Measurements from ENCODE around the gene WBP4. TPM values are rescaled to one million over a fixed set of nuclear protein-coding genes. Genes with fewer than 3 reads are reported as not detected.

The WBP4 gene
- total RNA-seq, 4 donors from 2014 or later = 3.4 to 10.3 (median 8.3) TPM

- no peaks in the 10 kb centered on the region for H3K36me3 ChIP-seq
- H3K4me3 ChIP-seq = peak overlapping the region; percentile 62 to 91 (median 86)
- no peak for TF ChIP-seq POLR2AphosphoS5 (IDR thresholded peaks at IDR 0.05)
- TF ChIP-seq POLR2A (IDR thresholded peaks at IDR 0.05) = no peak
- no peak for TF ChIP-seq EP300 (IDR thresholded peaks at IDR 0.05; ENCODE audit: low read depth)
- no peak for TF ChIP-seq CTCF (IDR thresholded peaks at IDR 0.05)
- peak; percentile 81 for DNase-seq
- in situ Hi-C loops (cut with MboI; ENCODE audit: low pct_ligation_motif_present in 1 of 4, low pct_unique_long_range_greater_than_20kb in 1 of 4, low sequenced_read_pairs in 3 of 4) = loop anchor here in 1 of 4 donors (25.0 kb wide), 1 partner anchor 273 kb away; the partner anchor contains the start of gene SLC25A15
- no peaks in the 10 kb centered on the region for H3K9me3 ChIP-seq
- 3% methylated on average over 19 of the region's 35 CpGs; no CpG with 5 or more reads in 1 of the 2 donors for WGBS, 2 donors (ENCODE audit: low coverage in 1 of 2)
- intact Hi-C loops (cut with DNase I; ENCODE audit: low total_unique reads) = no loop called here
- H3K27ac ChIP-seq = peak overlapping the region; percentile 96 to 100 (median 99)
- peaks cover 50 to 72% (median 66%) of the 10 kb centered on the region in 4 donors for H3K4me1 ChIP-seq
- no peaks in the 10 kb centered on the region for H3K27me3 ChIP-seq
Observed at GRCh38 chr13:41060724-41061074, 610 bp upstream of the WBP4 start.

GRCh38 chr13:41061914-41062837 lies 867 bp downstream of the WBP4 start:
- Histone ChIP-seq H3K4me1 (peaks cover 39 to 65% (median 56%) of the 10 kb centered on the region in 4 donors), H3K27ac (peak overlapping the region; percentile 96 to 100 (median 99)), H3K4me3 (peak overlapping the region; percentile 62 to 91 (median 86)), H3K9me3 (no peaks in the 10 kb centered on the region), H3K27me3 (no peaks in the 10 kb centered on the region), H3K36me3 (peaks cover 0 to 12% (median under 1%) of the 10 kb centered on the region in 4 donors)
- DNase-seq = no peak
- in situ Hi-C loops (cut with MboI; ENCODE audit: low pct_ligation_motif_present in 1 of 4, low pct_unique_long_range_greater_than_20kb in 1 of 4, low sequenced_read_pairs in 3 of 4) (loop anchor here in 1 of 4 donors (25.0 kb wide), 1 partner anchor 275 kb away; the partner anchor contains the start of gene SLC25A15), intact Hi-C loops (cut with DNase I; ENCODE audit: low total_unique reads) (no loop called here)
- 2 to 3% methylated on average over 20 to 24 of the region's 24 CpGs for WGBS, 2 donors (ENCODE audit: low coverage in 1 of 2)
- peak; percentile 7 for TF ChIP-seq EP300 (IDR thresholded peaks at IDR 0.05; ENCODE audit: low read depth)
- TF ChIP-seq POLR2A (IDR thresholded peaks at IDR 0.05) = no peak

- in situ Hi-C loops (cut with MboI; ENCODE audit: low pct_ligation_motif_present in 1 of 4, low pct_unique_long_range_greater_than_20kb in 1 of 4, low sequenced_read_pairs in 3 of 4) (loop anchor here in 1 of 4 donors (25.0 kb wide), 1 partner anchor 277 kb away; the partner anchor contains the start of gene SLC25A15), intact Hi-C loops (cut with DNase I; ENCODE audit: low total_unique reads) (no loop called here)
- 35 to 36% methylated on average over 2 of the region's 2 CpGs for WGBS, 2 donors (ENCODE audit: low coverage in 1 of 2)
- H3K9me3 ChIP-seq = no peaks in the 10 kb centered on the region
- TF ChIP-seq POLR2AphosphoS5 (IDR thresholded peaks at IDR 0.05) (peak in 1 of 3 donors; percentile 28), EP300 (IDR thresholded peaks at IDR 0.05; ENCODE audit: low read depth) (no peak)
- DNase-seq = no peak
- H3K27me3 ChIP-seq = no peaks in the 10 kb centered on the region
- peaks cover 21 to 42% (median 37%) of the 10 kb centered on the region in 4 donors for H3K4me1 ChIP-seq
- H3K36me3 ChIP-seq = peaks cover 0 to 33% (median 11%) of the 10 kb centered on the region in 4 donors
- peak overlapping the region; percentile 96 to 100 (median 99) for H3K27ac ChIP-seq
- H3K4me3 ChIP-seq = no peak overlapping the region
Observed at GRCh38 chr13:41064493-41064892, 3.2 kb downstream of the WBP4 start.

- intact Hi-C loops (cut with DNase I; ENCODE audit: low total_unique reads) (no loop called here), in situ Hi-C loops (cut with MboI; ENCODE audit: low pct_ligation_motif_present in 1 of 4, low pct_unique_long_range_greater_than_20kb in 1 of 4, low sequenced_read_pairs in 3 of 4) (loop anchor here in 1 of 4 donors (25.0 kb wide), 1 partner anchor 278 kb away; the partner anchor contains the start of gene SLC25A15)
- H3K27me3 ChIP-seq = no peaks in the 10 kb centered on the region
- H3K27ac ChIP-seq = peak overlapping the region; percentile 96 to 100 (median 99)
- H3K9me3 ChIP-seq = no peaks in the 10 kb centered on the region
- H3K4me3 ChIP-seq = no peak overlapping the region
- peaks cover 0 to 37% (median 14%) of the 10 kb centered on the region in 4 donors for H3K36me3 ChIP-seq
- TF ChIP-seq CTCF (IDR thresholded peaks at IDR 0.05) (no peak), POLR2AphosphoS5 (IDR thresholded peaks at IDR 0.05) (peak in 2 of 3 donors; percentile 40 to 41), EP300 (IDR thresholded peaks at IDR 0.05; ENCODE audit: low read depth) (no peak)
- peaks cover 21 to 41% (median 37%) of the 10 kb centered on the region in 4 donors for H3K4me1 ChIP-seq
- DNase-seq = no peak
Observed at GRCh38 chr13:41065078-41065477, 3.8 kb downstream of the WBP4 start.

- Histone ChIP-seq H3K27me3 (no peaks in the 10 kb centered on the region), H3K27ac (no peak overlapping the region), H3K4me1 (no peaks in the 10 kb centered on the region), H3K9me3 (no peaks in the 10 kb centered on the region), H3K4me3 (no peak overlapping the region), H3K36me3 (peaks cover 0 to 50% (median 25%) of the 10 kb centered on the region in 4 donors)
- in situ Hi-C loops (cut with MboI; ENCODE audit: low pct_ligation_motif_present in 1 of 4, low pct_unique_long_range_greater_than_20kb in 1 of 4, low sequenced_read_pairs in 3 of 4) = loop anchor here in 2 of 4 donors (10.0 to 25.0 kb wide), 2 partner anchors 150 to 287 kb away; partner anchors contain the start of gene SLC25A15 (in 1 of the 2)
- DNase-seq = no peak
- WGBS, 2 donors (ENCODE audit: low coverage in 1 of 2) = 87 to 94% methylated on average over 3 to 9 of the region's 9 CpGs
- TF ChIP-seq CTCF (IDR thresholded peaks at IDR 0.05) (no peak), POLR2A (IDR thresholded peaks at IDR 0.05) (no peak), EP300 (IDR thresholded peaks at IDR 0.05; ENCODE audit: low read depth) (no peak), POLR2AphosphoS5 (IDR thresholded peaks at IDR 0.05) (no peak)
- intact Hi-C loops (cut with DNase I; ENCODE audit: low total_unique reads) = loop anchor here (5.0 kb wide), 1 partner anchor 148 kb away; no protein-coding TSS in a partner anchor
Observed at GRCh38 chr13:41074523-41074922, 13.2 kb downstream of the WBP4 start.

Measured in transverse colon (tissue), 4 donors.